MM.1S (cell line): ENCODE data around the gene PTPRN2.

Source experiments
- CTCF ChIP-seq: fragments of 300-600 bp; sonication (generic); IDR thresholded peaks from 2 replicates; pipeline ENCODE4 v1.5.1; 2016; ENCODE audit warnings: antibody characterized with exemption, low read length, mixed read lengths
- EZH2 ChIP-seq: fragments of 300-600 bp; sonication (generic); optimal IDR thresholded peaks from 2 replicates; pipeline ENCODE3; 2017; ENCODE audit warnings: low read depth, mild to moderate bottlenecking, antibody characterized with exemption, low read length, mixed read lengths
- EZH2phosphoT487 ChIP-seq: fragments of 300-600 bp; sonication (generic); IDR thresholded peaks from 2 replicates; pipeline ENCODE4 v1.6.1; 2018; ENCODE audit warnings: antibody characterized with exemption, low read length

- no peak for TF ChIP-seq CTCF
- no peak for TF ChIP-seq EZH2phosphoT487
- TF ChIP-seq EZH2 = no peak
Observed at GRCh38 chr7:158190756-158191155, 396.9 kb downstream of the PTPRN2 start.
